Neural cell (in vitro differentiated cells): ENCODE measurements around the gene NALCN. TPM values are rescaled to one million over a fixed set of nuclear protein-coding genes. Genes with fewer than 3 reads are reported as not detected.

Experiments
- H2AFZ ChIP-seq: fragments of 200-600, 300-800 bp; sonication (generic), shearing (Covaris generic); 2 replicates; pipeline ENCODE4 v1.6.0; 2014; ENCODE audit warnings: low read depth, mild to moderate bottlenecking, antibody characterized with exemption, low read length, moderate library complexity
- H3F3A ChIP-seq: fragments of 200-600 bp; shearing (Covaris generic); 2 replicates; pipeline ENCODE4 v1.6.1; 2016; ENCODE audit warnings: mild to moderate bottlenecking, moderate library complexity, mixed read lengths, antibody characterized with exemption, low read length; ENCODE audit not compliant: insufficient read depth, poor library complexity, severe bottlenecking
- H3K27ac ChIP-seq: fragments of 200-600, 300-800 bp; sonication (generic), shearing (Covaris generic); 2 replicates; pipeline ENCODE4 v1.5.1; 2014; ENCODE audit warnings: mild to moderate bottlenecking, low read length, moderate library complexity
- H3K27me3 ChIP-seq: fragments of 300-800, 200-600 bp; sonication (generic), shearing (Covaris generic); 2 replicates; pipeline ENCODE4 v1.6.0; 2014; ENCODE audit warnings: mild to moderate bottlenecking, low read depth, low read length, moderate library complexity; ENCODE audit not compliant: insufficient read depth
- H3K36me3 ChIP-seq: fragments of 300-800, 200-600 bp; sonication (generic), shearing (Covaris generic); 2 replicates; pipeline ENCODE4 v1.5.1; 2014; ENCODE audit warnings: mild to moderate bottlenecking, antibody characterized with exemption, low read length, moderate library complexity; ENCODE audit not compliant: insufficient read depth
- H3K4me2 ChIP-seq: fragments of 300-800, 200-600 bp; sonication (generic), shearing (Covaris generic); 2 replicates; pipeline ENCODE4 v1.6.0; 2014; ENCODE audit warnings: mild to moderate bottlenecking, low read length
- H3K4me3 ChIP-seq: fragments of 300-800, 200-600 bp; sonication (generic), shearing (Covaris generic); 2 replicates; pipeline ENCODE4 v1.5.1; 2014; ENCODE audit warnings: mild to moderate bottlenecking, low read length, moderate library complexity
- H3K79me2 ChIP-seq: fragments of 200-600 bp; shearing (Covaris generic); replicated peaks from 2 replicates; pipeline ENCODE4 v1.6.0; 2014; ENCODE audit warnings: mild to moderate bottlenecking, low read length, moderate library complexity; ENCODE audit not compliant: insufficient read depth
- H3K9ac ChIP-seq: fragments of 300-800, 200-600 bp; sonication (generic), shearing (Covaris generic); 2 replicates; pipeline ENCODE4 v1.6.1; 2016; ENCODE audit warnings: mild to moderate bottlenecking, low read length, mixed read lengths
- H3K9me2 ChIP-seq: fragments of 200-600 bp; shearing (Covaris generic); 2 replicates; pipeline ENCODE4 v1.6.1; 2016; ENCODE audit warnings: mild to moderate bottlenecking, low read length, mixed read lengths; ENCODE audit not compliant: insufficient read depth
- H3K9me3 ChIP-seq: fragments of 200-600, 300-800 bp; sonication (generic), shearing (Covaris generic); 2 replicates; pipeline ENCODE4 v1.6.1; 2016; ENCODE audit warnings: mild to moderate bottlenecking, mixed run types, low read length, moderate library complexity, mixed read lengths
- H4K20me1 ChIP-seq: fragments of 200-600 bp; shearing (Covaris generic); 2 replicates; pipeline ENCODE4 v1.6.1; 2016; ENCODE audit warnings: mild to moderate bottlenecking, mixed run types; ENCODE audit not compliant: insufficient read depth
- CTCF ChIP-seq: fragments of 450-650 bp; IDR thresholded peaks from 2 replicates; pipeline ENCODE4 v1.5.1; 2014; ENCODE audit warnings: antibody characterized with exemption, mild to moderate bottlenecking, moderate library complexity; ENCODE audit not compliant: poor library complexity, severe bottlenecking
- EP300 ChIP-seq: fragments of 450-650 bp; conservative IDR thresholded peaks from 2 replicates; pipeline ENCODE4 v1.6.1; 2014; ENCODE audit warnings: antibody characterized with exemption, mild to moderate bottlenecking, moderate library complexity; ENCODE audit not compliant: poor library complexity, severe bottlenecking
- EZH2 ChIP-seq: fragments of 200-600, 300-800 bp; shearing (Covaris generic), sonication (generic); IDR thresholded peaks from 2 replicates; pipeline ENCODE4 v1.6.1; 2014; ENCODE audit warnings: antibody characterized with exemption, low read length, borderline replicate concordance, mild to moderate bottlenecking; ENCODE audit not compliant: insufficient read depth, poor library complexity, severe bottlenecking
- MXI1 ChIP-seq: fragments of 450-650 bp; conservative IDR thresholded peaks from 2 replicates; pipeline ENCODE4 v1.6.1; 2014; ENCODE audit warnings: antibody characterized with exemption, mild to moderate bottlenecking; ENCODE audit not compliant: poor library complexity, severe bottlenecking
- POLR2AphosphoS5 ChIP-seq: IDR thresholded peaks from 2 replicates; pipeline ENCODE4 v1.6.1; 2012
- RAD21 ChIP-seq: fragments of 450-650 bp; conservative IDR thresholded peaks from 2 replicates; pipeline ENCODE4 v1.6.1; 2014; ENCODE audit warnings: antibody characterized with exemption, mild to moderate bottlenecking, moderate library complexity
- REST ChIP-seq: IDR thresholded peaks from 2 replicates; pipeline ENCODE4 v1.6.1; 2012; ENCODE audit warnings: borderline replicate concordance
- SMC3 ChIP-seq: fragments of 450-650 bp; conservative IDR thresholded peaks from 2 replicates; pipeline ENCODE4 v1.6.1; 2014; ENCODE audit warnings: antibody characterized with exemption, mild to moderate bottlenecking, moderate library complexity; ENCODE audit not compliant: poor library complexity
- TAF1 ChIP-seq: IDR thresholded peaks from 2 replicates; pipeline ENCODE4 v1.6.1; 2012; ENCODE audit warnings: low read depth
- polyA plus RNA-seq: library from polyadenylated mRNA; depleted of rRNA; stranded (reverse); fragments of >200 nt; gene quantifications from 2 replicates; pipeline ENCODE4 v1.2.3, GENCODE V29; 2014

The NALCN gene
- polyA plus RNA-seq, 1 donor from 2014 or later: 24.1 TPM

GRCh38 chr13:101204270-101205020, 211.9 kb downstream of the NALCN start:
- H2AFZ ChIP-seq: no peak overlapping the region
- peak overlapping the region; percentile 28 for H3K4me2 ChIP-seq
- no peak for TF ChIP-seq POLR2AphosphoS5
- TF ChIP-seq CTCF: no peak
- TF ChIP-seq EP300: no peak
- no peak for TF ChIP-seq EZH2
- no peak for TF ChIP-seq SMC3
- TF ChIP-seq MXI1: no peak
- no peak for TF ChIP-seq REST
- no peak for TF ChIP-seq RAD21
- no peak for TF ChIP-seq TAF1

GRCh38 chr13:101202590-101202989, 213.7 kb downstream of the NALCN start:
- no peak overlapping the region for H2AFZ ChIP-seq

More at GRCh38 chr13:101204270-101205020, 211.9 kb downstream of the NALCN start:
- Histone ChIP-seq H3F3A (no peaks in the 10 kb centered on the region), H3K27ac (peak overlapping the region; percentile 52), H3K9me3 (no peaks in the 10 kb centered on the region), H3K27me3 (no peaks in the 10 kb centered on the region), H3K79me2 (no peaks in the 10 kb centered on the region), H3K9ac (no peak overlapping the region), H4K20me1 (no peaks in the 10 kb centered on the region), H3K9me2 (no peaks in the 10 kb centered on the region), H3K4me3 (no peak overlapping the region), H3K36me3 (no peaks in the 10 kb centered on the region)

More at GRCh38 chr13:101202590-101202989, 213.7 kb downstream of the NALCN start:
- TF ChIP-seq POLR2AphosphoS5 (no peak), CTCF (no peak), MXI1 (no peak), REST (no peak), EZH2 (no peak), SMC3 (no peak), RAD21 (no peak), EP300 (no peak), TAF1 (no peak)
- Histone ChIP-seq H3K9me2 (no peaks in the 10 kb centered on the region), H3K9ac (no peak overlapping the region), H3K27me3 (no peaks in the 10 kb centered on the region), H3K4me2 (no peak overlapping the region), H3K4me3 (no peak overlapping the region), H3K36me3 (no peaks in the 10 kb centered on the region), H4K20me1 (no peaks in the 10 kb centered on the region), H3F3A (no peaks in the 10 kb centered on the region), H3K27ac (no peak overlapping the region), H3K9me3 (no peaks in the 10 kb centered on the region), H3K79me2 (no peaks in the 10 kb centered on the region)
